HEK293 (cell line): ENCODE data around the gene GOLGA3.

Experiments
- GLIS2 ChIP-seq: fragments of 450-650 bp; formaldehyde crosslinking; IDR thresholded peaks from 2 replicates; pipeline ENCODE4 v1.5.1; 2016; ENCODE audit warnings: missing biosample characterization, missing genetic modification characterization
- REPIN1 ChIP-seq: fragments of 450-650 bp; formaldehyde crosslinking; IDR thresholded peaks from 2 replicates; pipeline ENCODE4 v1.5.1; 2017; ENCODE audit warnings: missing biosample characterization, missing genetic modification characterization, low read depth
- TRIM28 ChIP-seq: IDR thresholded peaks from 2 replicates; pipeline ENCODE4 v1.6.1; 2011; ENCODE audit warnings: low read length, control low read depth, borderline replicate concordance
- ZFP37 ChIP-seq: fragments of 450-650 bp; formaldehyde crosslinking; IDR thresholded peaks from 2 replicates; pipeline ENCODE4 v1.5.1; 2016; ENCODE audit warnings: missing biosample characterization, missing genetic modification characterization
- ZNF121 ChIP-seq: fragments of 450-650 bp; formaldehyde crosslinking; IDR thresholded peaks from 2 replicates; pipeline ENCODE4 v1.5.1; 2016; ENCODE audit warnings: missing biosample characterization, missing genetic modification characterization
- ZNF175 ChIP-seq: fragments of 450-650 bp; formaldehyde crosslinking; IDR thresholded peaks from 2 replicates; pipeline ENCODE4 v1.5.1; 2016; ENCODE audit warnings: missing biosample characterization, missing genetic modification characterization
- ZNF214 ChIP-seq: fragments of 450-650 bp; formaldehyde crosslinking; IDR thresholded peaks from 2 replicates; pipeline ENCODE4 v1.5.1; 2017; ENCODE audit warnings: missing biosample characterization, mild to moderate bottlenecking, missing genetic modification characterization, borderline replicate concordance
- ZNF24 ChIP-seq: fragments of 450-650 bp; formaldehyde crosslinking; IDR thresholded peaks from 2 replicates; pipeline ENCODE4 v1.5.1; 2016; ENCODE audit warnings: missing biosample characterization, missing genetic modification characterization
- ZNF416 ChIP-seq: fragments of 450-650 bp; formaldehyde crosslinking; IDR thresholded peaks from 2 replicates; pipeline ENCODE4 v1.5.1; 2016; ENCODE audit warnings: missing biosample characterization, missing genetic modification characterization
- ZNF629 ChIP-seq: fragments of 450-650 bp; formaldehyde crosslinking; IDR thresholded peaks from 2 replicates; pipeline ENCODE4 v1.5.1; 2017; ENCODE audit warnings: missing biosample characterization, missing genetic modification characterization
- ZNF670 ChIP-seq: fragments of 450-650 bp; formaldehyde crosslinking; IDR thresholded peaks from 2 replicates; pipeline ENCODE4 v1.5.1; 2016; ENCODE audit warnings: missing biosample characterization, missing genetic modification characterization, low read depth
- ZNF777 ChIP-seq: fragments of 450-650 bp; formaldehyde crosslinking; IDR thresholded peaks from 2 replicates; pipeline ENCODE4 v1.5.1; 2017; ENCODE audit warnings: missing biosample characterization, missing genetic modification characterization, borderline replicate concordance
- ZSCAN23 ChIP-seq: fragments of 450-650 bp; formaldehyde crosslinking; IDR thresholded peaks from 2 replicates; pipeline ENCODE4 v1.5.1; 2016; ENCODE audit warnings: missing biosample characterization, missing genetic modification characterization
- TF ChIP-seq, protein P1 (sequence below): fragments of 450-650 bp; formaldehyde crosslinking; IDR thresholded peaks from 2 replicates; pipeline ENCODE4 v1.5.1; 2017; ENCODE audit warnings: missing biosample characterization, missing genetic modification characterization
- TF ChIP-seq, protein P2 (sequence below): fragments of 450-650 bp; formaldehyde crosslinking; IDR thresholded peaks from 2 replicates; pipeline ENCODE4 v1.5.1; 2016; ENCODE audit warnings: missing biosample characterization, missing genetic modification characterization
- TF ChIP-seq, protein P3 (sequence below): fragments of 450-650 bp; formaldehyde crosslinking; IDR thresholded peaks from 2 replicates; pipeline ENCODE4 v1.5.1; 2016; ENCODE audit warnings: missing biosample characterization, missing genetic modification characterization
- TF ChIP-seq, protein P4 (sequence below): fragments of 450-650 bp; formaldehyde crosslinking; IDR thresholded peaks from 2 replicates; pipeline ENCODE4 v1.5.1; 2016; ENCODE audit warnings: missing biosample characterization, missing genetic modification characterization
- TF ChIP-seq, protein P5 (sequence below): fragments of 450-650 bp; formaldehyde crosslinking; IDR thresholded peaks from 2 replicates; pipeline ENCODE4 v1.5.1; 2016; ENCODE audit warnings: missing biosample characterization, missing genetic modification characterization
- TF ChIP-seq, protein P6 (sequence below): fragments of 450-650 bp; formaldehyde crosslinking; IDR thresholded peaks from 2 replicates; pipeline ENCODE4 v1.5.1; 2016; ENCODE audit warnings: missing biosample characterization, missing genetic modification characterization
- TF ChIP-seq, protein P7 (sequence below): fragments of 450-650 bp; formaldehyde crosslinking; IDR thresholded peaks from 2 replicates; pipeline ENCODE4 v1.5.1; 2017; ENCODE audit warnings: missing biosample characterization, mild to moderate bottlenecking, missing genetic modification characterization, moderate library complexity
- TF ChIP-seq, protein P8 (sequence below): fragments of 450-650 bp; formaldehyde crosslinking; IDR thresholded peaks from 2 replicates; pipeline ENCODE4 v1.5.1; 2016; ENCODE audit warnings: missing biosample characterization, missing genetic modification characterization

Gene GOLGA3

DNA sequence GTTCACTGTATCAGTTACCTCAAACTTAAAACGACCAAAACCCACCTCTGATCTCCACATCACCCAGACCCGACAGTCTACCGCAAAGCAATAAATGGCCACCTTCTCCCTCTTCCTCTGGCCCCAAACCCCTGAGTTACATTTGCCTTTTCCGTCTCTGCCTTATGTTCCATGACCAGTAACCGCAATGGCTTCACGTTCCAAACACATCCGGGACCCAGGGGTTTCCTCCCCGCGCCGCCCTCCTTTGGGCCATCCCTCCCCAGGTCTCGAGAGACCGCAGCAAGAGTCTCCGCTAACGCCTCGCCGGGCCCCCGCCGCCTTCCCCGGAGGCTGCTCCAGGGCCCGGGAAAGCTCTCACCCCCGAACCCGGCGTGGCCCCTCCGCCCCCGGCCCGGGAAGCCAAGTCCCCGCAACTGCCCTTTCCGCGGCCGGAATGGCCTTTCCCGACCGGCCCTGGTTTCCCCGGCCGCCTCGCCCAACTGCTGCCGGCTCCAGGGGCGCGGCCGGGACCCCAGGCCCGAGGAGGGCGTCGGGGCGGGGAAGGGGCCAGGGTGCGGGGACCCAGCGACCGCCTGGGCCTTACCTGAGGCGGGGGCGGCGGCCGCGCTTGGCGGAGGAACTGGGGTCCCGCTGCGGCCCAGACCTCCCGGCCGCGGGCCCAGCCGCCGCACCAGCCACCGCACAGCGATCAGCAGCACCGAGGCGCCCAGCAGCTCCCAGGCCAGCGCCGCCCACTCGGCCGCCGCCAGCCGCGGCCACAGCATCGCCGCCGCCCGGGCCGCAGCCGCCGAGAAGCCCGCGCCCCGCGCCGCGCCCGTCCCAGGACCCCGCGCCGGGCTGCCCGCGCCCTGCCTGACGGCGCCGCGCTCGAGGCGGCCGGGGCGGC, 67.4 kb downstream of the GOLGA3 start, which contains the start of gene ANKLE2 (continued):
- TF ChIP-seq, protein P1, sequence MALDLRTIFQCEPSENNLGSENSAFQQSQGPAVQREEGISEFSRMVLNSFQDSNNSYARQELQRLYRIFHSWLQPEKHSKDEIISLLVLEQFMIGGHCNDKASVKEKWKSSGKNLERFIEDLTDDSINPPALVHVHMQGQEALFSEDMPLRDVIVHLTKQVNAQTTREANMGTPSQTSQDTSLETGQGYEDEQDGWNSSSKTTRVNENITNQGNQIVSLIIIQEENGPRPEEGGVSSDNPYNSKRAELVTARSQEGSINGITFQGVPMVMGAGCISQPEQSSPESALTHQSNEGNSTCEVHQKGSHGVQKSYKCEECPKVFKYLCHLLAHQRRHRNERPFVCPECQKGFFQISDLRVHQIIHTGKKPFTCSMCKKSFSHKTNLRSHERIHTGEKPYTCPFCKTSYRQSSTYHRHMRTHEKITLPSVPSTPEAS, result no peak
- 0 out of 2 replicates have a peak, but pooled peaks have one; percentile 28 for TF ChIP-seq ZFP37 (tag by site-specific recombination)
- no peak for TF ChIP-seq ZNF629 (tag by site-specific recombination)
- TF ChIP-seq, protein P2, sequence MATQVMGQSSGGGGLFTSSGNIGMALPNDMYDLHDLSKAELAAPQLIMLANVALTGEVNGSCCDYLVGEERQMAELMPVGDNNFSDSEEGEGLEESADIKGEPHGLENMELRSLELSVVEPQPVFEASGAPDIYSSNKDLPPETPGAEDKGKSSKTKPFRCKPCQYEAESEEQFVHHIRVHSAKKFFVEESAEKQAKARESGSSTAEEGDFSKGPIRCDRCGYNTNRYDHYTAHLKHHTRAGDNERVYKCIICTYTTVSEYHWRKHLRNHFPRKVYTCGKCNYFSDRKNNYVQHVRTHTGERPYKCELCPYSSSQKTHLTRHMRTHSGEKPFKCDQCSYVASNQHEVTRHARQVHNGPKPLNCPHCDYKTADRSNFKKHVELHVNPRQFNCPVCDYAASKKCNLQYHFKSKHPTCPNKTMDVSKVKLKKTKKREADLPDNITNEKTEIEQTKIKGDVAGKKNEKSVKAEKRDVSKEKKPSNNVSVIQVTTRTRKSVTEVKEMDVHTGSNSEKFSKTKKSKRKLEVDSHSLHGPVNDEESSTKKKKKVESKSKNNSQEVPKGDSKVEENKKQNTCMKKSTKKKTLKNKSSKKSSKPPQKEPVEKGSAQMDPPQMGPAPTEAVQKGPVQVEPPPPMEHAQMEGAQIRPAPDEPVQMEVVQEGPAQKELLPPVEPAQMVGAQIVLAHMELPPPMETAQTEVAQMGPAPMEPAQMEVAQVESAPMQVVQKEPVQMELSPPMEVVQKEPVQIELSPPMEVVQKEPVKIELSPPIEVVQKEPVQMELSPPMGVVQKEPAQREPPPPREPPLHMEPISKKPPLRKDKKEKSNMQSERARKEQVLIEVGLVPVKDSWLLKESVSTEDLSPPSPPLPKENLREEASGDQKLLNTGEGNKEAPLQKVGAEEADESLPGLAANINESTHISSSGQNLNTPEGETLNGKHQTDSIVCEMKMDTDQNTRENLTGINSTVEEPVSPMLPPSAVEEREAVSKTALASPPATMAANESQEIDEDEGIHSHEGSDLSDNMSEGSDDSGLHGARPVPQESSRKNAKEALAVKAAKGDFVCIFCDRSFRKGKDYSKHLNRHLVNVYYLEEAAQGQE, result no peak
- no peak for TF ChIP-seq ZNF670 (tag by site-specific recombination)
- TF ChIP-seq ZNF121, result no peak
- TF ChIP-seq ZNF24 (tag by site-specific recombination), result no peak
- no peak for TF ChIP-seq TRIM28
- TF ChIP-seq, protein P3, sequence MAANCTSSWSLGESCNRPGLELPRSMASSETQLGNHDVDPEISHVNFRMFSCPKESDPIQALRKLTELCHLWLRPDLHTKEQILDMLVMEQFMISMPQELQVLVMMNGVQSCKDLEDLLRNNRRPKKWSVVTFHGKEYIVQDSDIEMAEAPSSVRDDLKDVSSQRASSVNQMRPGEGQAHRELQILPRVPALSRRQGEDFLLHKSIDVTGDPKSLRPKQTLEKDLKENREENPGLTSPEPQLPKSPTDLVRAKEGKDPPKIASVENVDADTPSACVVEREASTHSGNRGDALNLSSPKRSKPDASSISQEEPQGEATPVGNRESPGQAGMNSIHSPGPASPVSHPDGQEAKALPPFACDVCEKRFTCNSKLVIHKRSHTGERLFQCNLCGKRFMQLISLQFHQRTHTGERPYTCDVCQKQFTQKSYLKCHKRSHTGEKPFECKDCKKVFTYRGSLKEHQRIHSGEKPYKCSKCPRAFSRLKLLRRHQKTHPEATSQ (tag by site-specific recombination), result no peak
- TF ChIP-seq, protein P4, sequence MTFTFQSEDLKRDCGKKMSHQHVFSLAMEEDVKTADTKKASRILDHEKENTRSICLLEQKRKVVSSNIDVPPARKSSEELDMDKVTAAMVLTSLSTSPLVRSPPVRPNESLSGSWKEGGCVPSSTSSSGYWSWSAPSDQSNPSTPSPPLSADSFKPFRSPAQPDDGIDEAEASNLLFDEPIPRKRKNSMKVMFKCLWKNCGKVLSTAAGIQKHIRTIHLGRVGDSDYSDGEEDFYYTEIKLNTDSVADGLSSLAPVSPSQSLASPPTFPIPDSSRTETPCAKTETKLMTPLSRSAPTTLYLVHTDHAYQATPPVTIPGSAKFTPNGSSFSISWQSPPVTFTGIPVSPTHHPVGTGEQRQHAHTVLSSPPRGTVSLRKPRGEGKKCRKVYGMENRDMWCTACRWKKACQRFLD (tag by site-specific recombination), result no peak
- no peak for TF ChIP-seq ZNF777 (tag by site-specific recombination)
- TF ChIP-seq, protein P5, sequence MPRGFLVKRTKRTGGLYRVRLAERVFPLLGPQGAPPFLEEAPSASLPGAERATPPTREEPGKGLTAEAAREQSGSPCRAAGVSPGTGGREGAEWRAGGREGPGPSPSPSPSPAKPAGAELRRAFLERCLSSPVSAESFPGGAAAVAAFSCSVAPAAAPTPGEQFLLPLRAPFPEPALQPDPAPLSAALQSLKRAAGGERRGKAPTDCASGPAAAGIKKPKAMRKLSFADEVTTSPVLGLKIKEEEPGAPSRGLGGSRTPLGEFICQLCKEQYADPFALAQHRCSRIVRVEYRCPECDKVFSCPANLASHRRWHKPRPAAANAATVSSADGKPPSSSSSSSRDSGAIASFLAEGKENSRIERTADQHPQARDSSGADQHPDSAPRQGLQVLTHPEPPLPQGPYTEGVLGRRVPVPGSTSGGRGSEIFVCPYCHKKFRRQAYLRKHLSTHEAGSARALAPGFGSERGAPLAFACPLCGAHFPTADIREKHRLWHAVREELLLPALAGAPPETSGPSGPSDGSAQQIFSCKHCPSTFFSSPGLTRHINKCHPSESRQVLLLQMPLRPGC (tag by site-specific recombination), result no peak
- no peak for TF ChIP-seq ZNF214 (tag by site-specific recombination)
- TF ChIP-seq, protein P6, sequence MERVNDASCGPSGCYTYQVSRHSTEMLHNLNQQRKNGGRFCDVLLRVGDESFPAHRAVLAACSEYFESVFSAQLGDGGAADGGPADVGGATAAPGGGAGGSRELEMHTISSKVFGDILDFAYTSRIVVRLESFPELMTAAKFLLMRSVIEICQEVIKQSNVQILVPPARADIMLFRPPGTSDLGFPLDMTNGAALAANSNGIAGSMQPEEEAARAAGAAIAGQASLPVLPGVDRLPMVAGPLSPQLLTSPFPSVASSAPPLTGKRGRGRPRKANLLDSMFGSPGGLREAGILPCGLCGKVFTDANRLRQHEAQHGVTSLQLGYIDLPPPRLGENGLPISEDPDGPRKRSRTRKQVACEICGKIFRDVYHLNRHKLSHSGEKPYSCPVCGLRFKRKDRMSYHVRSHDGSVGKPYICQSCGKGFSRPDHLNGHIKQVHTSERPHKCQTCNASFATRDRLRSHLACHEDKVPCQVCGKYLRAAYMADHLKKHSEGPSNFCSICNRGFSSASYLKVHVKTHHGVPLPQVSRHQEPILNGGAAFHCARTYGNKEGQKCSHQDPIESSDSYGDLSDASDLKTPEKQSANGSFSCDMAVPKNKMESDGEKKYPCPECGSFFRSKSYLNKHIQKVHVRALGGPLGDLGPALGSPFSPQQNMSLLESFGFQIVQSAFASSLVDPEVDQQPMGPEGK, result peak; percentile 47
- TF ChIP-seq REPIN1, result no peak
- no peak for TF ChIP-seq ZNF175 (tag by site-specific recombination)
- TF ChIP-seq, protein P7, sequence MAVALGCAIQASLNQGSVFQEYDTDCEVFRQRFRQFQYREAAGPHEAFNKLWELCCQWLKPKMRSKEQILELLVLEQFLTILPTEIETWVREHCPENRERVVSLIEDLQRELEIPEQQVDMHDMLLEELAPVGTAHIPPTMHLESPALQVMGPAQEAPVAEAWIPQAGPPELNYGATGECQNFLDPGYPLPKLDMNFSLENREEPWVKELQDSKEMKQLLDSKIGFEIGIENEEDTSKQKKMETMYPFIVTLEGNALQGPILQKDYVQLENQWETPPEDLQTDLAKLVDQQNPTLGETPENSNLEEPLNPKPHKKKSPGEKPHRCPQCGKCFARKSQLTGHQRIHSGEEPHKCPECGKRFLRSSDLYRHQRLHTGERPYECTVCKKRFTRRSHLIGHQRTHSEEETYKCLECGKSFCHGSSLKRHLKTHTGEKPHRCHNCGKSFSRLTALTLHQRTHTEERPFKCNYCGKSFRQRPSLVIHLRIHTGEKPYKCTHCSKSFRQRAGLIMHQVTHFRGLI (tag by site-specific recombination), result no peak
- 0 out of 2 replicates have a peak, but pooled peaks have one; percentile 21 for TF ChIP-seq GLIS2 (tag by site-specific recombination)
- TF ChIP-seq, protein P8, sequence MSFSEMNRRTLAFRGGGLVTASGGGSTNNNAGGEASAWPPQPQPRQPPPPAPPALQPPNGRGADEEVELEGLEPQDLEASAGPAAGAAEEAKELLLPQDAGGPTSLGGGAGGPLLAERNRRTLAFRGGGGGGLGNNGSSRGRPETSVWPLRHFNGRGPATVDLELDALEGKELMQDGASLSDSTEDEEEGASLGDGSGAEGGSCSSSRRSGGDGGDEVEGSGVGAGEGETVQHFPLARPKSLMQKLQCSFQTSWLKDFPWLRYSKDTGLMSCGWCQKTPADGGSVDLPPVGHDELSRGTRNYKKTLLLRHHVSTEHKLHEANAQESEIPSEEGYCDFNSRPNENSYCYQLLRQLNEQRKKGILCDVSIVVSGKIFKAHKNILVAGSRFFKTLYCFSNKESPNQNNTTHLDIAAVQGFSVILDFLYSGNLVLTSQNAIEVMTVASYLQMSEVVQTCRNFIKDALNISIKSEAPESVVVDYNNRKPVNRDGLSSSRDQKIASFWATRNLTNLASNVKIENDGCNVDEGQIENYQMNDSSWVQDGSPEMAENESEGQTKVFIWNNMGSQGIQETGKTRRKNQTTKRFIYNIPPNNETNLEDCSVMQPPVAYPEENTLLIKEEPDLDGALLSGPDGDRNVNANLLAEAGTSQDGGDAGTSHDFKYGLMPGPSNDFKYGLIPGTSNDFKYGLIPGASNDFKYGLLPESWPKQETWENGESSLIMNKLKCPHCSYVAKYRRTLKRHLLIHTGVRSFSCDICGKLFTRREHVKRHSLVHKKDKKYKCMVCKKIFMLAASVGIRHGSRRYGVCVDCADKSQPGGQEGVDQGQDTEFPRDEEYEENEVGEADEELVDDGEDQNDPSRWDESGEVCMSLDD, result no peak
- TF ChIP-seq ZSCAN23 (tag by site-specific recombination), result no peak
- TF ChIP-seq ZNF416 (tag by site-specific recombination), result no peak
